ENCODE measurements around the gene CUX1.
"Not testable (repeated sequence)": the region's sequence is repeated elsewhere in the genome, so short reads cannot be mapped to it uniquely, and the experiment has no call there.

The CUX1 gene

DNA sequence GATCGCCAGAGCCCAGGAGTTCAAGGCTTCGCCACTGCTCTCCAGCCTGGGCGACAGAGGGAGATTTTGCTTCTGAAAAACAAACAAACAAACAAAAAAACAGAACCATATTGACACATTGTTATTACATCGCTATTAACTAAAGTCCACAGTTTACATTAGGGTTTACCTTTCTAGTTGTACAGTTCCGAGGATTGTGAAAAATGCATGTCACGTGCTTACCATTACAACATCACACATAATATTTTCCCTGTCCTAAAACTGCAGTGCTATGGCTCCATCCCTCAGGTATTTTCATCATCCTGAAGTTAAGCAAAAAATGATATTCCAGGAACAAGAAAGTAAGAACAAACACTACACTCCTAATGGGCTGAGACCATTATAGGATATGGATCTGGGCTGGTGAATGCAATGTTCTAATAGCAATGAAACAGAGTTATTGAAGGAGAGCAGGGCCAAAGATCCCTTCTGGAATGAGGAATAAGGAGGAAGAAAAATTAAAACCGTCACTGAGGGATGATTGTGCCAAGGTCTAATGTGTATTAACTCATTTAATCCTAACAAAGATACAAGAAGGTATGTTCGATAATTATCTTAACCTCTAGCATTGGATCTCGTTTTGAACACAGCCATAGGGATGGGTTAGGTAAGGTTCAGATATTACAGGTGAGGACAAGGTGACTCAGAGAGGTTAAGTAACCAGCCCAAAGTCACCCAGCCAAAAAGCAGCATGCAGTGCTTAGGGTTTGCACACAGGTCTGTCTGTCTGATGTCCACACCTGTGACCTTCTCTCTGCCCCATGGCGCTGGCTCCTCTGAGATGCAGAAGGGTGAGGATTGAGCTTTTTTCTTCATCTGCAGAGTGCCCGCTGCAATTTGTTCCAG, 14.0 kb upstream of the CUX1 start:
- DNase-seq (ENCODE audit: low read depth in 3 of 3) = no peak

GRCh38 chr7:101804088-101804963, 13.1 kb upstream of the CUX1 start:
- DNase-seq (ENCODE audit: low read depth in 3 of 3) = no peak

- DNase-seq (ENCODE audit: low read depth in 3 of 3) = peak in 1 of 3 donors; percentile 7
These were observed 12.5 kb upstream of the CUX1 start for GRCh38 chr7:101804967-101805366.

DNA sequence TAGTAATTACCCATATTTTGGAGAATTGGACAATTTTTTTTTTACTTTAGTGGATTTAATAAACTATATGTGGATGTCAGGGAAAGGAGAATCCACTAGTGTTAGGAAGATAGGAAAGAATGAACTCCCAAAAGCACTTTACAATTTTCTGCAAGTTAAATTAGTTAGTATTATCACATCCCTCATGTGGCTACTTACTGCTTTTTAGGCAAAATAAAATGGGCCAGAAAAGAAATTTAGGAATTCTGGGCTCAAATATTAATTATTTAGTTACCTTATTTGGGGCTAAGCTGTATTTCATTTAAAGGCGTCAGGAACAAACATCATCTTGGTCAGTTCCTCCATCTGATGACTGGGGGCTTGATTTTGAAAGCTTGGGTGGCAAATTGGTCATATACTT, 4.8 kb upstream of the CUX1 start:
- DNase-seq (ENCODE audit: low read depth in 3 of 3) = no peak

DNA sequence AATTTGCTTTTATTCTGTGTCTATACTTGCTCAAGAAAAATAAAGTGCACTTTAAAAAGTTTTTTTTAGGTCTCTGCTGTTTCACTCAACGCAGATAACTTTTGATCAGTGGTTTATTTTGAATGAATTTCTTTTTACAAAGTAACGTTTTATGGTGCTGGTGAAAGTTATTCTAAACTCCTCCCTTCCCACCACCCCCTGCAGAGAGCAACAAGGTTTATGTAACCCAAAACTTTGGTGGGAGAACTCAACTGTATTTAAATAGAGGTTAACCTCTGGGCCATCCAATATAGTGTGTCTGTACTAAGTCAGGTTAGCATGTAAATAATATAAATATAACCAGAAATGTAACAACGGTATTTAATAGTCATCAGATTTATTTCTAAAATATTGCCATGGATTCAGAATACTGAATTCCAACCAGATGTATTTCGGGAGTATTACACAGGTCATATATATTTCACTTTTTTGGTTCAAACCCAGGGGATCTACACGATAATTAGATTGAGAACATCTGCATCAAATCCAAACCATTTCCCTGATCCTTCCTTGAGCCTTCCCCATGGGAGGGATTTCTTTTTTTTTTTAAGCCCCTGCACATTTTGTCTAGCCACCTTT, 3.9 kb upstream of the CUX1 start:
- no peak for DNase-seq (ENCODE audit: low read depth in 3 of 3)

GRCh38 chr7:101814081-101814990, 3.1 kb upstream of the CUX1 start:
- DNase-seq (ENCODE audit: low read depth in 3 of 3) = peak in 2 of 3 donors; percentile 35 to 57

GRCh38 chr7:101814991-101815825, 2.2 kb upstream of the CUX1 start:
- DNase-seq (ENCODE audit: low read depth in 3 of 3) = peak in 2 of 3 donors; percentile 18 to 55

DNA sequence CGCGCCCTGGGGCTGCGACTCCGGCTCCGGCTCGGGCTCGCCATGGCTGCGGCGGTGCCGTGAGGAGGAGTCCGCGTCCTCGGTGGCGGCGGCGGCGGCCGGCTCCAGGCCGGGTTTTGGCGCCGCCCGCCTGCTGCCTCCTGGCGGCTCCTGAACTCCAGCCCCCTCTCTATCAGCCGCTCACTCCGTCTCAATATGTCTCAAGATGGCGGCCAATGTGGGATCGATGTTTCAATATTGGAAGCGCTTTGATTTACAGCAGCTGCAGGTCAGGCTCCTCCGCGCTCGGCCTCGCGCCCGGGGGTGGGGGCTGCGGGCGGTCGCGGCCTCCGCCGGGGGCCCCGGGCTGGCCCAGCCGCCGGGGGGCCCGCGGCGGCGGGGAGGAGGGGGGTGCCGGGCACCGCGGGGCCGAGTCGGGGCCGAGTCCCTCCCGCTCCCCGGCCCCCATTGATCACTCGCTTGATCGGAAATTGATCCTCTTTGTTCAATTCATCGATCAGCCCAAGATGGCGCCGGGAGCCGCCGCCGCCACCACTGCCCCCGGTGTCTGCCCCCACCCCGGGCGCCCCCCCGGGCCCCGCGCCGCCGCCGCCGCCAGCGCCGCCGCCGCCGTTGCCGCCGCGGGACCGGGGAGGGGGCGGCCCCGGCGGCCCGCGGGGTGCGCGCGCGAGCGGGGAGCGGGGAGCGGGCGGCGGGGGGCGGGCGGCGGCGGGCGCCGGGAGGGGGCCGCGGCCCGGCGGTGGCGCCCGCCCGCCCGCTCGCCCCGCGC, 1.4 kb upstream of the CUX1 start:
- peak in 2 of 3 donors; percentile 56 to 70 for DNase-seq (ENCODE audit: low read depth in 3 of 3)

- DNase-seq (ENCODE audit: low read depth in 3 of 3) = peak in 1 of 3 donors; percentile 10
These were observed 593 bp upstream of the CUX1 start for GRCh38 chr7:101816595-101817470.

GRCh38 chr7:101818287-101819071, 1.1 kb downstream of the CUX1 start:
- no peak for DNase-seq (ENCODE audit: low read depth in 3 of 3)

- DNase-seq (ENCODE audit: low read depth in 3 of 3) = no peak
These were observed 1.8 kb downstream of the CUX1 start for GRCh38 chr7:101819183-101819582.

- no peak for DNase-seq (ENCODE audit: low read depth in 3 of 3)
These were observed 2.6 kb downstream of the CUX1 start for GRCh38 chr7:101819913-101820522.

DNA sequence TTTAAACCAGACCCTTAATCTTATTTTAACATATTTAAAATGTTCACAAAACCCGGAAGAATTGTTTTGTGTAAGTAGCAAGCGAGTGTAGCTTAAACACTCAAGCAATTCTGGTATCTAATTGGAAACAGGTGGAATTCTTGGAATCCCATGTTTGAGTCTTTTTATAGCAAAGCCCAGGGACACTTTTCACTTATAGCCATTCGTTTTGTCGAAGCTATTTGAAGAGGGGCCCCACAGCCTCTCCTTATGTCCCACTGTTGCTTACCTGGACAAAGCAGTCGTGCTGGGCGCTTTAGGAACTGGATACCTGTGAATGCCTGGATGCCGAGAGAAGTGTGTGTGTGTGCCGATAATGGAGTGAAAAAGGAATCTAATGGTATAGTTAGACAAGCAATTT, 3.3 kb downstream of the CUX1 start:
- DNase-seq (ENCODE audit: low read depth in 3 of 3) = no peak

GRCh38 chr7:101822632-101823031, 5.2 kb downstream of the CUX1 start:
- DNase-seq (ENCODE audit: low read depth in 3 of 3) = not testable (repeated sequence)

DNA sequence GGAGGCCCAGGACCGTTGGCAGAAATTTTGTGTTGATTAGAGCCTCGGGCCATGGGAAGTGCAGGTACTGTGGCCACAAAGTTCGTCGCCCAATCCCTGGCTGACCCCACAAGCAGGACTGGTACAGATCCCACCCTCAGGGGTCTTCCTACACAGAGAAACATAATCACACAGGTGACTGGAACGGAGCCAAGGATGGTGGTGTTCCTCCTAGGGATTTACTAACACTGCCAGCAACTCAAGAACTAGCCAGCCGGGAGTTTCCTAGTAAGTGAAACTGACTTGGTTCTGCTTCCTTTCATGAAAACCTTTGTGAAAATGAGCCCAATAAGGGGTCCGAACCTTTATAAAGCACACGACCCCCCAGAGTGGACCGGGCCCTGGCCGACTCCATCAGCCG, 5.7 kb downstream of the CUX1 start:
- DNase-seq (ENCODE audit: low read depth in 3 of 3) = no peak

- no peak for DNase-seq (ENCODE audit: low read depth in 3 of 3)
These were observed 6.2 kb downstream of the CUX1 start for GRCh38 chr7:101823596-101823995.

DNA sequence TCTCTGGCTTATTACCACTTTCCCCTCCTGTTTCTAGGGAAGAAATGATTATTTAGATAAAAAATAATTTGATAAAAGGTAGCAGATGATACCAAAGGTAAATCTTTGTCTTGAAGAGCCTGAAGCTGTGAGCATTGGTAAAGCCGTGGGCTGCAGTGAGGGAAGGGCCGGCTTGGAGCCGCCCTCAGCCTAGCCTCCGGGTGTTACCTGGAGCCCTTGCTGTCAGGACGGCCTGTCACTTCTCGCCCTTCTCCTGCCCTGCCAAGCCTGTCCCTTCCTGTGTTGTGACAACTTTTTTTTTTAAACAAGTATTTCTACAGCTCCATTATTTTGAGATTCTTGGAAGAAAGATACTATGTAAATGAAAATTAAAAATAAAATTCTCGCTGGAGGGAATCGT, 7.0 kb downstream of the CUX1 start:
- DNase-seq (ENCODE audit: low read depth in 3 of 3) = no peak

Data from stimulated activated CD4-positive, alpha-beta T cell treated with anti-CD3 and anti-CD28 coated beads, TNF-alpha, amount 100 ng/mL, for 48 hours (primary cell).